ENCODE results near the gene SERINC5. TPM values are rescaled to one million over a fixed set of nuclear protein-coding genes. Genes with fewer than 3 reads are reported as not detected.
"Not testable (repeated sequence)": the region's sequence is repeated elsewhere in the genome, so short reads cannot be mapped to it uniquely, and the experiment has no call there.

Gene SERINC5
- total and polyA plus RNA-seq, 3 donors from 2014 or later = 62.3 to 217 (median 158) TPM

GRCh38 chr5:80138486-80138885 lies 117.4 kb downstream of the SERINC5 start:
- Histone ChIP-seq H3K4me1 (peaks cover 50% of the 10 kb centered on the region), H3K36me3 (ENCODE audit: low read depth, missing control alignments) (no peaks in the 10 kb centered on the region), H3K4me3 (no peak overlapping the region), H3K27ac (peak overlapping the region in 1 of 2 donors; percentile 88), H3K27me3 (no peaks in the 10 kb centered on the region), H3K9me3 (no peaks in the 10 kb centered on the region)
- 95 to 96% methylated on average over 6 of the region's 6 CpGs for WGBS, 2 donors
- intact Hi-C loops (cut with DNase I; ENCODE audit: low total_unique reads) = no loop called here
- no peak for DNase-seq
- TF ChIP-seq POLR2A (IDR thresholded peaks at IDR 0.05) = no peak
- TF ChIP-seq, protein P1, sequence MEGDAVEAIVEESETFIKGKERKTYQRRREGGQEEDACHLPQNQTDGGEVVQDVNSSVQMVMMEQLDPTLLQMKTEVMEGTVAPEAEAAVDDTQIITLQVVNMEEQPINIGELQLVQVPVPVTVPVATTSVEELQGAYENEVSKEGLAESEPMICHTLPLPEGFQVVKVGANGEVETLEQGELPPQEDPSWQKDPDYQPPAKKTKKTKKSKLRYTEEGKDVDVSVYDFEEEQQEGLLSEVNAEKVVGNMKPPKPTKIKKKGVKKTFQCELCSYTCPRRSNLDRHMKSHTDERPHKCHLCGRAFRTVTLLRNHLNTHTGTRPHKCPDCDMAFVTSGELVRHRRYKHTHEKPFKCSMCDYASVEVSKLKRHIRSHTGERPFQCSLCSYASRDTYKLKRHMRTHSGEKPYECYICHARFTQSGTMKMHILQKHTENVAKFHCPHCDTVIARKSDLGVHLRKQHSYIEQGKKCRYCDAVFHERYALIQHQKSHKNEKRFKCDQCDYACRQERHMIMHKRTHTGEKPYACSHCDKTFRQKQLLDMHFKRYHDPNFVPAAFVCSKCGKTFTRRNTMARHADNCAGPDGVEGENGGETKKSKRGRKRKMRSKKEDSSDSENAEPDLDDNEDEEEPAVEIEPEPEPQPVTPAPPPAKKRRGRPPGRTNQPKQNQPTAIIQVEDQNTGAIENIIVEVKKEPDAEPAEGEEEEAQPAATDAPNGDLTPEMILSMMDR (IDR thresholded peaks at IDR 0.05) = no peak

GRCh38 chr5:80136798-80137197 lies 119.0 kb downstream of the SERINC5 start:
- WGBS, 2 donors = 90 to 91% methylated on average over 6 to 7 of the region's 7 CpGs

GRCh38 chr5:80134876-80135275 lies 121.0 kb downstream of the SERINC5 start:
- no peaks in the 10 kb centered on the region for H3K9me3 ChIP-seq
- no peak overlapping the region for H3K4me3 ChIP-seq
- intact Hi-C loops (cut with DNase I; ENCODE audit: low total_unique reads) = no loop called here
- WGBS, 2 donors = 65 to 80% methylated on average over 3 of the region's 3 CpGs
- no peaks in the 10 kb centered on the region for H3K27me3 ChIP-seq
- no peaks in the 10 kb centered on the region for H3K36me3 ChIP-seq (ENCODE audit: low read depth, missing control alignments)
- no peak for DNase-seq
- no peak for TF ChIP-seq POLR2A (IDR thresholded peaks at IDR 0.05)
- TF ChIP-seq, protein P1 (IDR thresholded peaks at IDR 0.05) = no peak
- H3K4me1 ChIP-seq = peaks cover 26% of the 10 kb centered on the region
- H3K27ac ChIP-seq = peak overlapping the region in 1 of 2 donors; percentile 46

More at GRCh38 chr5:80136798-80137197, 119.0 kb downstream of the SERINC5 start:
- DNase-seq; H3K9me3 ChIP-seq; H3K27ac ChIP-seq; intact Hi-C loops (cut with DNase I; ENCODE audit: low total_unique reads); H3K27me3 ChIP-seq; H3K4me3 ChIP-seq; H3K36me3 ChIP-seq (ENCODE audit: low read depth, missing control alignments): not testable (repeated sequence)
- peaks cover 41% of the 10 kb centered on the region for H3K4me1 ChIP-seq

- 92 to 93% methylated on average over 5 of the region's 5 CpGs for WGBS, 2 donors
- no peaks in the 10 kb centered on the region for H3K27me3 ChIP-seq
- TF ChIP-seq POLR2A (IDR thresholded peaks at IDR 0.05) = no peak
- TF ChIP-seq, protein P1 (IDR thresholded peaks at IDR 0.05) = no peak
- no peak overlapping the region for H3K4me3 ChIP-seq
- no peak for DNase-seq
- H3K4me1 ChIP-seq = peaks cover 13% of the 10 kb centered on the region
- no peaks in the 10 kb centered on the region for H3K36me3 ChIP-seq (ENCODE audit: low read depth, missing control alignments)
- intact Hi-C loops (cut with DNase I; ENCODE audit: low total_unique reads) = no loop called here
- no peaks in the 10 kb centered on the region for H3K9me3 ChIP-seq
- H3K27ac ChIP-seq = no peak overlapping the region
Measured at GRCh38 chr5:80129146-80129545, 126.7 kb downstream of the SERINC5 start.

- no peaks in the 10 kb centered on the region for H3K9me3 ChIP-seq
- no peaks in the 10 kb centered on the region for H3K27me3 ChIP-seq
- no peak for DNase-seq
- 38 to 40% methylated on average over 2 of the region's 2 CpGs for WGBS, 2 donors
- H3K27ac ChIP-seq = no peak overlapping the region
- H3K4me3 ChIP-seq = no peak overlapping the region
- H3K36me3 ChIP-seq (ENCODE audit: low read depth, missing control alignments) = no peaks in the 10 kb centered on the region
- peaks cover 10% of the 10 kb centered on the region for H3K4me1 ChIP-seq
- intact Hi-C loops (cut with DNase I; ENCODE audit: low total_unique reads) = no loop called here
- TF ChIP-seq POLR2A (IDR thresholded peaks at IDR 0.05) = no peak
- TF ChIP-seq, protein P1 (IDR thresholded peaks at IDR 0.05) = no peak
Measured at GRCh38 chr5:80128141-80128540, 127.7 kb downstream of the SERINC5 start.

All from testis (tissue), 3 donors.